Choroid plexus epithelial cell (primary cell): ENCODE measurements around the gene HRH2.

ENCODE experiments used
- DNase-seq: peaks from one replicate; pipeline ENCODE4 v3.0.0-alpha.2; 2010; ENCODE audit warnings: low read depth
- H3K4me3 ChIP-seq: 2 replicates; pipeline ENCODE4 v1.5.1; 2011; ENCODE audit warnings: low read depth, mild to moderate bottlenecking, control low read depth, low read length, moderate library complexity
- TF ChIP-seq, protein P1 (sequence below): conservative IDR thresholded peaks from 2 replicates; pipeline ENCODE4 v1.5.1; 2011; ENCODE audit warnings: low read depth, mild to moderate bottlenecking, control low read depth, inconsistent platforms, low read length, moderate library complexity

Gene HRH2

DNA sequence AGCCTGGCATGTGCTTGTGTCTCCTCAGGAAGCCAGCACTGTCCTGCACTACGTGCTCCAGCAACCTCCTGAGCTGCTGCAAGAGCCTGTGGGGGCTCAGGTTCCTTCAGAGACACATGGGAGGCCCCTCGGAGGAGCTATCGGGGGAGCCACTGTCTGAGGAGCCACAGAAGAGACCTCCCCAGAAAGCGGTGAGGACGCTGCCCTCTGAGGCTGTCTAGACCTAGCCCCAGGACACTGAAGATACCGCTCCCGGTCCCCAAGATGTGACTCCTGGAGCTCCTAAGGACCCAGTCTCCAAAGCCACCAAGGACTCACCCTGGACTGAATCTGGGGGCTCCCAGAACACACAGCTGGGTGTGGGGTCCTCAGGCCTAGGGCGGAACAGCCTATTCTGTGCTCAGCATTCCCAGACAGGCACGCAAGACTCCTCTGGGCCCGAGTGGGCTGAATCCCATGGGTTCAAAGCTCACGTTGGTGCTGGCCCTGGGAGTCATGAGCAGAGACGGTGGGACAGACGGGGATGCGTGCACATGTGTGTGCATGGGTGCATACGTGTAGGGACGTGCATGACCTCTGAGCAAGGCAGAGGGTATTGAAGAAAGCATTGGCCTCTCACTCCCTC lies 50.0 kb downstream of the HRH2 start:
- TF ChIP-seq, protein P1, sequence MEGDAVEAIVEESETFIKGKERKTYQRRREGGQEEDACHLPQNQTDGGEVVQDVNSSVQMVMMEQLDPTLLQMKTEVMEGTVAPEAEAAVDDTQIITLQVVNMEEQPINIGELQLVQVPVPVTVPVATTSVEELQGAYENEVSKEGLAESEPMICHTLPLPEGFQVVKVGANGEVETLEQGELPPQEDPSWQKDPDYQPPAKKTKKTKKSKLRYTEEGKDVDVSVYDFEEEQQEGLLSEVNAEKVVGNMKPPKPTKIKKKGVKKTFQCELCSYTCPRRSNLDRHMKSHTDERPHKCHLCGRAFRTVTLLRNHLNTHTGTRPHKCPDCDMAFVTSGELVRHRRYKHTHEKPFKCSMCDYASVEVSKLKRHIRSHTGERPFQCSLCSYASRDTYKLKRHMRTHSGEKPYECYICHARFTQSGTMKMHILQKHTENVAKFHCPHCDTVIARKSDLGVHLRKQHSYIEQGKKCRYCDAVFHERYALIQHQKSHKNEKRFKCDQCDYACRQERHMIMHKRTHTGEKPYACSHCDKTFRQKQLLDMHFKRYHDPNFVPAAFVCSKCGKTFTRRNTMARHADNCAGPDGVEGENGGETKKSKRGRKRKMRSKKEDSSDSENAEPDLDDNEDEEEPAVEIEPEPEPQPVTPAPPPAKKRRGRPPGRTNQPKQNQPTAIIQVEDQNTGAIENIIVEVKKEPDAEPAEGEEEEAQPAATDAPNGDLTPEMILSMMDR: no peak
- no peak overlapping the region for H3K4me3 ChIP-seq
- no peak for DNase-seq

GRCh38 chr5:175709276-175709781 lies 51.5 kb downstream of the HRH2 start:
- DNase-seq: no peak
- no peak overlapping the region for H3K4me3 ChIP-seq
- TF ChIP-seq, protein P1: no peak

- DNase-seq: no peak
- no peak overlapping the region for H3K4me3 ChIP-seq
- TF ChIP-seq, protein P1: no peak
These were observed 52.5 kb downstream of the HRH2 start for GRCh38 chr5:175710326-175710725.

- no peak overlapping the region for H3K4me3 ChIP-seq
- no peak for DNase-seq
- TF ChIP-seq, protein P1: no peak
These were observed 53.2 kb downstream of the HRH2 start for GRCh38 chr5:175711031-175711430.

DNA sequence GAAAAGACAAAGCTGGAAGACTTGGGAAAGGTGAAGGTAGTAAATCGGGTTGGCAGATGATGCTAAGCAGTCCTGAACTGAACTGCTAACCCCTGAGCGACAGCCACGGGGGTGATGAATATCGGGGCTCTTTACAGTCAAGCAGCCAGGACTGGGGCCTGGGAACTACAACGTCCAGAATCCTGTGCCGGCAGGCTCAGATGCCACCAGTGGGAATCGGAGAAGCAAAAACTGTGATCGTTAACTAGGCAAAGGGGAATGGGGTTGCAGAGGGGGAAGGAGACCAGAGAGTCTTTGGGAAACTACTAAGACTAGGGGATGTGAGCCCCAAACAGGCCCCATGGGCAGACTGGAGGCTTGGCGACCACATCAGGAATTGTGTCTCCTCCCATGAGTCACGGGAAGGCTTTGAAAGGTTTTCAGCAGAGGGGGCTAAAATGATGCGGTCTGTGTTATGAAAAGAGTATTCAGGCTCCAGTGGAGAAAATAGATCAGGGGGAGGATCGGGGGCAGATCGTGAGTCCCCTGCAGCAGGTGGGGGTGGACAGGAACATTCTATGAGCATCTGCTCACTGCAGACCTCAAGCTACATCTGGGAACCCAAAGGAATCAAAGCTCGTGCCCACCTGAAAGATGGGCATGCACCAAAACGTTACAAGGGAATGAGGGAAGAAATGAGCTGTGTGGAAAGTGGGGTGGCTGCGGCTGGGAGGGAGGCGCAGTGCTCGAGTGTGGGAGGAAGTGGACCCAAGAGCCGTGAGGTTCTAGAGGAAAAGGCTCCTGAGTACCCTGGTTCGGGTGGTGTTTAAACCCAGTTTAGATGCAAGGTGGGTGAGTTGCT lies 53.8 kb downstream of the HRH2 start:
- H3K4me3 ChIP-seq: no peak overlapping the region
- DNase-seq: no peak
- TF ChIP-seq, protein P1: no peak

- no peak for DNase-seq
- TF ChIP-seq, protein P1: no peak
- H3K4me3 ChIP-seq: no peak overlapping the region
These were observed 54.4 kb downstream of the HRH2 start for GRCh38 chr5:175712313-175712680.
